Measurements from ENCODE around the gene RAB37. TPM values are rescaled to one million over a fixed set of nuclear protein-coding genes. Genes with fewer than 3 reads are reported as not detected.

RAB37 gene
- total RNA-seq, 1 donor from 2014 or later: under 0.01 TPM

DNA sequence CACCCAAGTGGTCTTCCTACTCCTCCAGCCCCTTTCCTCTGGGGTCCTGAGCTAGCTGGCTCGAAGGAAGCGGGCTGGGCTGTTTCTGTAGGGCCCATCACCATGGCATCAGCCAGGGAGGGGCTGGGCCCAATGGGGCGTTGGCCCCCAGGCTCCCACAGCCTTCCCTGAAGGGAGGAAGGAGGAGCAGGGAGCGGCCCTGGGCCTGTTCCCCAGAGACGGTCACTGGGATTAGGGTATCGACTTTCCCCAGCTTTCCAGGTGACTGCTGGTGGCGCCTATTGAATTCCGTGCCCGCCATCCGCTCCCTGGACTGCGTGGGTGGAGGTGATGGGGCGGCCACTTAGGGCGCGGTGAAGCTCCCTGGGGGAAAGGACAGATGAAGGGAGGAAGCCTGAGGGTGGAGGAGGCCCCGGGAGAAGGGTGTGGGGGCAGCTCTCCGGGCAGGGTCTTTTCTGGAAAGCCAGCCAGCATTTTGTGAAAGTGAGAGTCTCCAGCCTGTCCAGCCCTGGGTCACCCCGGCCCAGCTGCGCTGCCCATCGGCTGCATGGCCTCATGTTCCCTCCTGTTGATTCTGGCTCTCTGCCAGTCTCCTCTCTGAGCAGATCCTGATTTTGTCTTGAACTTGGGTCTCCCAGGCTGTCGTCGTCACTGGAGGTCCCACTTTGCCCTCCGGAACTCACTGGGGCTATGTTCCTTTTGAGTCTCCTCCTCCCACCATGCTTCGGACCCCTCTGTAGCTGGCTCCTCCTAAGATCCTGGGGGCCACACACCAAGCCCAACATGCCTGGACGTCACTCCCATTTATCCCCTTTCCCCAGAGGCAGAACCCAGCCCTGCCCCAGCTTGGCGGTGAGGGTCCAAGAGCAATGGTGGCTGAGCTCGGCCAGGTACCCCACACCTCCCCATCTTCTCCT, 21.1 kb downstream of the RAB37 start:
- Histone ChIP-seq H3K27me3 (ENCODE audit: control insufficient read depth, insufficient read depth, low read length) (no peaks in the 10 kb centered on the region), H3K4me3 (ENCODE audit: low read depth, low read length) (peak overlapping the region; percentile 11), H3K36me3 (ENCODE audit: control insufficient read depth, insufficient read depth, low read length) (peaks cover 5% of the 10 kb centered on the region)
- peak; percentile 35 for DNase-seq (ENCODE audit: low read depth)
- TF ChIP-seq CTCF (IDR thresholded peaks at IDR 0.05; ENCODE audit: insufficient read depth, low read length, severe bottlenecking): no peak
- peak; percentile 76 for FAIRE-seq

DNA sequence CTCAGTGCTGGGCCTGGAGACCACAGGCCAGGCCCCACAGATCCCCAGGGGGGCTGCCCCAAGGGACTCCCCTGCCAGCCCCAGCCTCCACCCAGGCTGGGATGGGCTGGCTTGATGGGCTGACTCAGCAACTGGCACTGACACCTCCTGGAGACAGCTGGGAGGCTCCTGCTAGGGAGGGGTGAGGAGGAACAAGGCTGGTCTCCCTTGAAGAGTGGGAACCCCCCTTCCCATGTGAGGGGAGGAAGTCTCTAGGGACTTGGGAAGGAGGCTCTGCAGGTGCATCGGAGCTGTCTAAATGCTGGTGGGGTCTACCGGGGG, 21.8 kb downstream of the RAB37 start:
- FAIRE-seq: no peak
- H3K4me3 ChIP-seq (ENCODE audit: low read depth, low read length): no peak overlapping the region
- TF ChIP-seq CTCF (IDR thresholded peaks at IDR 0.05; ENCODE audit: insufficient read depth, low read length, severe bottlenecking): peak; percentile 10

DNA sequence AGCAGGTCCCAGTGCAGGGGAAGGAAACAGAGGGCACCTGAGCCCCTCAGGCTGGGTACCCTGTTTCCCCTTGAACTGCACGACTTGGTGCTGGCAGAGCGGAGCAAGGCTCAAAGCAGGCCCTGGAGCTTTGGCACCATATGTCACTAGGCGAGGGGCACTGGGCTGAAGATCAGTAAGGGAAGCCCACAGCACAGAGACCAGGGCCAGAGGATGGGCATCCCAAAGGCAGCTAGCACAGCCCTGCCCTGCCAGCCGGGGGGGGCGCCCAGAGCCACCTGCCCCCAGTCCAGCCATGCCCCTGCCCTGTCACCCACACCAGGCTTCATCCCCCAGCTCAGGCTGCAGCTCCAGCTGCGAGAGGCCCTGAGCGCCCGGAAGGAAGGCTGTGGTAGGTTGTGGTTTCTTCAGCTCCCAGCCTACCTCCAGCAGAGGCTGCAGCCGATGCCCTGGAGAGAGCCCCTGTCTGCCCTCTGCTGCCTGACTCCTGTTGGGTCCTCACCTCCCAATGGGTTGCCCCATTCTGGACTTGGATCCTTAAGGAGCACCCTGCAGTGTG, 22.3 kb downstream of the RAB37 start:
- FAIRE-seq (peak; percentile 43), DNase-seq (ENCODE audit: low read depth) (no peak)
- TF ChIP-seq CTCF (IDR thresholded peaks at IDR 0.05; ENCODE audit: insufficient read depth, low read length, severe bottlenecking): peak; percentile 5
- Histone ChIP-seq H3K27me3 (ENCODE audit: control insufficient read depth, insufficient read depth, low read length) (no peaks in the 10 kb centered on the region), H3K36me3 (ENCODE audit: control insufficient read depth, insufficient read depth, low read length) (peaks cover 6% of the 10 kb centered on the region), H3K4me3 (ENCODE audit: low read depth, low read length) (no peak overlapping the region)

More for the DNA sequence above, 21.8 kb downstream of the RAB37 start:
- DNase-seq (ENCODE audit: low read depth): peak; percentile 55
- H3K36me3 ChIP-seq (ENCODE audit: control insufficient read depth, insufficient read depth, low read length): peaks cover 6% of the 10 kb centered on the region
- no peaks in the 10 kb centered on the region for H3K27me3 ChIP-seq (ENCODE audit: control insufficient read depth, insufficient read depth, low read length)

GRCh38 chr17:74759941-74760340, 22.9 kb downstream of the RAB37 start:
- Histone ChIP-seq H3K27me3 (ENCODE audit: control insufficient read depth, insufficient read depth, low read length) (no peaks in the 10 kb centered on the region), H3K4me3 (ENCODE audit: low read depth, low read length) (no peak overlapping the region), H3K36me3 (ENCODE audit: control insufficient read depth, insufficient read depth, low read length) (peaks cover 8% of the 10 kb centered on the region)
- DNase-seq (ENCODE audit: low read depth) (peak; percentile 67), FAIRE-seq (no peak)
- no peak for TF ChIP-seq CTCF (IDR thresholded peaks at IDR 0.05; ENCODE audit: insufficient read depth, low read length, severe bottlenecking)

DNA sequence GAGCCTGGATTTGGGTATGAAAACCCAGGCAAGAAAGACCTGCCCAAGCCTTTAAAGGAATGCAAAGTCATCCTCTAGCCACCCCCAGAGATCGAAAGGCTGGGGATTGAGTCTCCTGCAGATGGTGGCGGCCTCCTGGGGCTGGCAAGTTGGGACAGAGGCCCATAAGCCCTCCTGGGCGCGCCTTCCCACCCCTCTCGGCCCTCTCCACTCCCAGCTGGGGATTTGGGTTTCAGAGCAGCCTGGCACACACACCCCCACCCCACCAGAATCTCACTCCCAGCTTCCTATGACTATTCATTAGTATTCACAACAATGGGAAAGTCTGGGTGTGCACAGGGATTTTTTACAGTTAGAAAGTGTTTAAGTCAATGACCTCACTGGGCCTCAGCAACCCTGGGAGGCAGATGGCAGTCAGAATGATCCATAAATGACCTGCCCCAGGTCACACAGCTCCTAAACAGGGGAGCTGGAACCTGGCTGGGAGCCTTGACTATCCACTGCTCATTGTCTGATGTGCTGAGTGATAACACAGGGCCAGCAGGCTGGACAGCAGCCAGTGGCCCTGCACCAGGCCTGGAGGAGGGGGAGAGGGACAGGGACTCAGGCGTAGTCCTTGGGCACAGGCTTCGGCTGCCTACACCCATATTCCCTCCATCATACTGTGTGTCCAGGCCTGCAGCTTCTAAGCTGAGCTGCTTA, 23.5 kb downstream of the RAB37 start:
- peaks cover 5% of the 10 kb centered on the region for H3K36me3 ChIP-seq (ENCODE audit: control insufficient read depth, insufficient read depth, low read length)
- FAIRE-seq (no peak), DNase-seq (ENCODE audit: low read depth) (peak; percentile 80)
- no peak overlapping the region for H3K4me3 ChIP-seq (ENCODE audit: low read depth, low read length)
- TF ChIP-seq CTCF (IDR thresholded peaks at IDR 0.05; ENCODE audit: insufficient read depth, low read length, severe bottlenecking): no peak
- H3K27me3 ChIP-seq (ENCODE audit: control insufficient read depth, insufficient read depth, low read length): no peaks in the 10 kb centered on the region

Data from bronchial epithelial cell (primary cell).